22Rv1 (cell line): ENCODE measurements around the gene MGAT1.

Source experiments
- ZFX ChIP-seq: fragments of 450-650 bp; IDR thresholded peaks from 2 replicates; pipeline ENCODE4 v1.6.1; 2017; ENCODE audit warnings: antibody characterized with exemption, borderline replicate concordance
- TF ChIP-seq, protein P1 (sequence below): fragments of 450-650 bp; IDR thresholded peaks from 2 replicates; pipeline ENCODE4 v1.5.1; 2017; ENCODE audit warnings: mild to moderate bottlenecking

DNA sequence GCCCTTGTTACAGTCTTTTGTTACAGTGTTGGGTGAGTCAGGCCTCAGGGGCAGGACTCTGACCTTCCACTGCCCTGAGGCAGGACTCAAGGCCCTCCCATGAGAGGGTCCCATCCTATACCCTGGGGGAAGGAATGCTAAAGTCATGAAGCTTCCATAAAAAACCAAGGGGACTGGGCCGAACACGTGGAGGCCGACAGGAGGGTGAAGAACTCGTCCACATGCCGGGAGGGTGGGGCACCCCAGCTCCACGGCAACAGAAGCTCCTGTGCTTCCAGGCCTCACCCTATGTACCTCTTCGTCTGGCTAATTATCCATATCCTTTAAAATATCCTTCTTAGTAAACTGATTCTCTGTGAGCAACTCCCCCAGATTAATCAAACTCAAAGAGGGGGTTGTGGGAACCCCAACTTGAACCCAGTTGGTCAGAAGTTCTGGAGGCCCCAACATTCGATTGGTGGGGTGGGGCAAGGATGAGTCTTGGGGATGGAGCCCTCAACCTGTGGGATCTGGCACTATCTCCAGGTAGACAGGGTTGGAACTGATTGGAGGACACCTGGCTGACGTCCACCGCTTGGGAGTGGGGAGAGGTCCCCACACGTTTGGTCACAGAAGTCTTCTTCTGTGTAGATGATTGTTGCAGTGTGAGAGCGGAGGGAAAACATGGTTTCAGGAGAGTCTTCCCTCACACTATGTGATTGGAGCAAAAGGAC is 19.1 kb downstream of the MGAT1 start:
- TF ChIP-seq, protein P1, sequence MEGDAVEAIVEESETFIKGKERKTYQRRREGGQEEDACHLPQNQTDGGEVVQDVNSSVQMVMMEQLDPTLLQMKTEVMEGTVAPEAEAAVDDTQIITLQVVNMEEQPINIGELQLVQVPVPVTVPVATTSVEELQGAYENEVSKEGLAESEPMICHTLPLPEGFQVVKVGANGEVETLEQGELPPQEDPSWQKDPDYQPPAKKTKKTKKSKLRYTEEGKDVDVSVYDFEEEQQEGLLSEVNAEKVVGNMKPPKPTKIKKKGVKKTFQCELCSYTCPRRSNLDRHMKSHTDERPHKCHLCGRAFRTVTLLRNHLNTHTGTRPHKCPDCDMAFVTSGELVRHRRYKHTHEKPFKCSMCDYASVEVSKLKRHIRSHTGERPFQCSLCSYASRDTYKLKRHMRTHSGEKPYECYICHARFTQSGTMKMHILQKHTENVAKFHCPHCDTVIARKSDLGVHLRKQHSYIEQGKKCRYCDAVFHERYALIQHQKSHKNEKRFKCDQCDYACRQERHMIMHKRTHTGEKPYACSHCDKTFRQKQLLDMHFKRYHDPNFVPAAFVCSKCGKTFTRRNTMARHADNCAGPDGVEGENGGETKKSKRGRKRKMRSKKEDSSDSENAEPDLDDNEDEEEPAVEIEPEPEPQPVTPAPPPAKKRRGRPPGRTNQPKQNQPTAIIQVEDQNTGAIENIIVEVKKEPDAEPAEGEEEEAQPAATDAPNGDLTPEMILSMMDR = no peak
- no peak for TF ChIP-seq ZFX
